C1 segment of cervical spinal cord (tissue), 14 donors: Measurements from ENCODE around the gene MTMR3.

Experiments used
- DNase-seq, 14 donors: peaks; one replicate each; lab custom pipeline; 2025; lab: John Stamatoyannopoulos, UW

The MTMR3 gene

GRCh38 chr22:30027169-30027568 lies 144.2 kb downstream of the MTMR3 start:
- DNase-seq: no peak

- DNase-seq: no peak
Measured at GRCh38 chr22:30027791-30028190, 144.8 kb downstream of the MTMR3 start.

- peak in 10 of 14 donors; percentile 16 to 75 (median 55) for DNase-seq
Measured at GRCh38 chr22:30028731-30029130, 145.8 kb downstream of the MTMR3 start.

GRCh38 chr22:30029512-30029911 lies 146.5 kb downstream of the MTMR3 start:
- DNase-seq: no peak

- no peak for DNase-seq
Measured at GRCh38 chr22:30030329-30030728, 147.4 kb downstream of the MTMR3 start.

GRCh38 chr22:30031328-30031727 lies 148.4 kb downstream of the MTMR3 start:
- no peak for DNase-seq

- no peak for DNase-seq
Measured at GRCh38 chr22:30031764-30032455, 148.9 kb downstream of the MTMR3 start.

GRCh38 chr22:30033137-30033536 lies 150.2 kb downstream of the MTMR3 start:
- no peak for DNase-seq

- no peak for DNase-seq
Measured at GRCh38 chr22:30033901-30034300, 150.9 kb downstream of the MTMR3 start.

GRCh38 chr22:30036656-30037055 lies 153.7 kb downstream of the MTMR3 start:
- DNase-seq: no peak

GRCh38 chr22:30038219-30038618 lies 155.2 kb downstream of the MTMR3 start:
- DNase-seq: no peak

- DNase-seq: no peak
Measured at GRCh38 chr22:30040499-30041260, 157.7 kb downstream of the MTMR3 start.

- DNase-seq: no peak
Measured at GRCh38 chr22:30041475-30041874, 158.5 kb downstream of the MTMR3 start.

- no peak for DNase-seq
Measured at GRCh38 chr22:30041881-30042280, 158.9 kb downstream of the MTMR3 start.

- DNase-seq: no peak
Measured at GRCh38 chr22:30043161-30043560, 160.2 kb downstream of the MTMR3 start.

- peak in 1 of 14 donors; percentile 14 for DNase-seq
Measured at GRCh38 chr22:30044369-30044768, 161.4 kb downstream of the MTMR3 start.

- DNase-seq: no peak
Measured at GRCh38 chr22:30044881-30045493, 162.0 kb downstream of the MTMR3 start.

GRCh38 chr22:30045494-30045887 lies 162.5 kb downstream of the MTMR3 start:
- DNase-seq: no peak

- no peak for DNase-seq
Measured at GRCh38 chr22:30045901-30046715, 163.1 kb downstream of the MTMR3 start.

- no peak for DNase-seq
Measured at GRCh38 chr22:30046716-30047363, 163.9 kb downstream of the MTMR3 start.

- no peak for DNase-seq
Measured at GRCh38 chr22:30047364-30047738, 164.4 kb downstream of the MTMR3 start.
